Measurements from ENCODE around the gene DHX29.
"Not testable (repeated sequence)": the region's sequence is repeated elsewhere in the genome, so short reads cannot be mapped to it uniquely, and the experiment has no call there.

DHX29 gene, protein sequence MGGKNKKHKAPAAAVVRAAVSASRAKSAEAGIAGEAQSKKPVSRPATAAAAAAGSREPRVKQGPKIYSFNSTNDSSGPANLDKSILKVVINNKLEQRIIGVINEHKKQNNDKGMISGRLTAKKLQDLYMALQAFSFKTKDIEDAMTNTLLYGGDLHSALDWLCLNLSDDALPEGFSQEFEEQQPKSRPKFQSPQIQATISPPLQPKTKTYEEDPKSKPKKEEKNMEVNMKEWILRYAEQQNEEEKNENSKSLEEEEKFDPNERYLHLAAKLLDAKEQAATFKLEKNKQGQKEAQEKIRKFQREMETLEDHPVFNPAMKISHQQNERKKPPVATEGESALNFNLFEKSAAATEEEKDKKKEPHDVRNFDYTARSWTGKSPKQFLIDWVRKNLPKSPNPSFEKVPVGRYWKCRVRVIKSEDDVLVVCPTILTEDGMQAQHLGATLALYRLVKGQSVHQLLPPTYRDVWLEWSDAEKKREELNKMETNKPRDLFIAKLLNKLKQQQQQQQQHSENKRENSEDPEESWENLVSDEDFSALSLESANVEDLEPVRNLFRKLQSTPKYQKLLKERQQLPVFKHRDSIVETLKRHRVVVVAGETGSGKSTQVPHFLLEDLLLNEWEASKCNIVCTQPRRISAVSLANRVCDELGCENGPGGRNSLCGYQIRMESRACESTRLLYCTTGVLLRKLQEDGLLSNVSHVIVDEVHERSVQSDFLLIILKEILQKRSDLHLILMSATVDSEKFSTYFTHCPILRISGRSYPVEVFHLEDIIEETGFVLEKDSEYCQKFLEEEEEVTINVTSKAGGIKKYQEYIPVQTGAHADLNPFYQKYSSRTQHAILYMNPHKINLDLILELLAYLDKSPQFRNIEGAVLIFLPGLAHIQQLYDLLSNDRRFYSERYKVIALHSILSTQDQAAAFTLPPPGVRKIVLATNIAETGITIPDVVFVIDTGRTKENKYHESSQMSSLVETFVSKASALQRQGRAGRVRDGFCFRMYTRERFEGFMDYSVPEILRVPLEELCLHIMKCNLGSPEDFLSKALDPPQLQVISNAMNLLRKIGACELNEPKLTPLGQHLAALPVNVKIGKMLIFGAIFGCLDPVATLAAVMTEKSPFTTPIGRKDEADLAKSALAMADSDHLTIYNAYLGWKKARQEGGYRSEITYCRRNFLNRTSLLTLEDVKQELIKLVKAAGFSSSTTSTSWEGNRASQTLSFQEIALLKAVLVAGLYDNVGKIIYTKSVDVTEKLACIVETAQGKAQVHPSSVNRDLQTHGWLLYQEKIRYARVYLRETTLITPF (N-terminal part only)

DNA sequence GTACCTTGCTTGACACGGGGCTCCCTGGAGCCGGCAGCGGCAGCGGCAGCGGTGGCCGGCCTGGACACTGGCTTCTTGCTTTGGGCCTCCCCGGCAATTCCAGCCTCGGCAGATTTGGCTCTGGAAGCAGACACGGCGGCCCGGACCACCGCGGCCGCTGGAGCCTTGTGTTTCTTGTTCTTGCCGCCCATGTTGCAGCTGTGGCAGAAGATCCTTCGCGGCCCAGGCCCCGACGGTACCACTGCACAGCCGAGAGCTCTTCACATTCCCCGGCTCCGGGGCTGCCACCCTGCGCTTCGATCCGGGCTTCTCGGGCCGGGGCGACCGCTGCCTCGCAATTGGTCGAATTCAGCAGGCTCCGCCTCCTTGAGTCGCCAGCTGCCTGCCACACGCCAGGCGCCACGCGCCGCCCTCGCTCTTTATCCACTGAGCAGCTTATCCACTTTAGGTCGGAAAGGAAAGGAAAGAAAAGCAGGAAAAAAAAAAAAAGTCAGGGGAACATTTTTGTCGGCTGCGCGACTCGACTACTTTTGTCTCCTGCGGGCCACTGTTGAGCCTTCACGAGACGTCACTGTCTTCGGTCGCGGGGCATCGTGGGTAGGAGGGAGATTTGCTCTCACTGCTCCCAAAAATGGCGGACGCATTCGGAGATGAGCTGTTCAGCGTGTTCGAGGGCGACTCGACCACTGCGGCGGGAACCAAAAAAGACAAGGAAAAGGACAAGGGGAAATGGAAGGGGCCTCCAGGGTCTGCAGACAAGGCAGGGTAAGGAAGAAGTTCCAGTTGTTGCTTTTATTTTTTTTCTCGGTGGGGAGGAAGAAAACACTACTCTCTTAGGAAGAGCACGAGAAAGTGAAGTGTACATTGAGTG is at the start of gene DHX29, which contains the start of gene MTREX:
TSS of gene DHX29 (minus strand) at position 312 of the 871 bp plus-strand sequence. CDS start at position 191, 121 bp downstream.
TSS of gene MTREX (plus strand) at position 607 of the 871 bp plus-strand sequence. CDS start at position 632, 25 bp downstream.
- DNase-seq: peak; percentile 89 to 90

DNA sequence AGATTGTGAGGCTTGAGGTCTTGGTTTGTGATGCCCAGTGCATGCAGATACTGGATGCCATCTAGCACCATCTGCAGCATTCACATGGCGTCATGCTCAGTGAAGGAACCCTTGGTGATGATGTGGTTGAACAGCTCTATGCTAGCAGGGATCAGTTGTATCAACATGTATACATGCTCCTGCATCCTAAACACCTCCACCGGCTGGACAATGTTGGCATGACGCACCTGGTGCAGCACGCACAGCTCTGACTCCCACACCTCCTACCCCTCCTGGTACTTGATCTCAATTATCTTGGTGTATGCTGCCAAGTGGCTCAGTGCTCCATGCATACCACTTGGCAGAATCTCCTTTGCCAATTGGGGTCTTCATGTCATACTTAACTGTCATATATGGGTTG is 49.4 kb upstream of the DHX29 start:
- DNase-seq: no peak

GRCh38 chr5:55350754-55351153 is 43.3 kb upstream of the DHX29 start:
- DNase-seq: no peak

DNA sequence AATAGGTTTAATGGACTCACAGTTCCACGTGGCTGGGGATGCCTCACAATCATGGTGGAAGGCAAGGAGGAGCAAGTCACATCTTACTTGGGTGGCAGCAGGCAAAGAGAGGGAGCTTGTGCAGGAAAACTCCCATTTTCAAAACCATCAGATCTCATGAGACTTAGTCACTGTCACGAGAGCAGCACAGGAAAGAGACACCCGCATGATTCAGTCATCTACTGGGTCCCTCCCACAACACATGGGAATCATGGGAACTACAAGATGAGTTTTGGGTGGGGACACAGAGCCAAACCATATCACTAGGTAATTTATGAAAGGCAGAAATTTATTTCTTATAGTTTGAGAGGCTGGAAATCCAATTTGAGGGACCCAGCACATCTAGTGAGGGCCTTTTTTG is 40.3 kb upstream of the DHX29 start:
- DNase-seq: no peak

- DNase-seq: no peak
These were observed 37.8 kb upstream of the DHX29 start for GRCh38 chr5:55345327-55345726.

GRCh38 chr5:55344392-55344992 is 37.0 kb upstream of the DHX29 start:
- peak in 1 of 2 experiments; percentile 17 for DNase-seq

DNA sequence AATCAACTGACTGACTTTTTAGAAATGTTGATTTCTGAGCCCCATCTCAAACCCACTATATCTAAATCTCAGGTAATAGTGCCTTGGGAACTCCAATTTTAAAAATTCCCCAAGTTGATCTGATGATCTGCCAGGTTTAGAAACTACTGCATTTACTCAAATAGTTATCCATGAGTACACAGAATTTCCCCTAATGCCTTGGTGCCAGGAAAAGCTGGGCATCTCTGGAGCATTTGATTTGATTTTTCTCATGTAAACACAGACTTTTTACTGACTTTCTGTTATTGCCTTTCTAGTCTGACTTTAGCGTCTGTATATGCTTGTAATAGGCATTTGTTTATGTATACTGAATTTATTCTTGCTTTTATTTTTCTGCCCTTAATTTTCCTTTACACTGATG is 36.1 kb upstream of the DHX29 start:
- DNase-seq: no peak

DNA sequence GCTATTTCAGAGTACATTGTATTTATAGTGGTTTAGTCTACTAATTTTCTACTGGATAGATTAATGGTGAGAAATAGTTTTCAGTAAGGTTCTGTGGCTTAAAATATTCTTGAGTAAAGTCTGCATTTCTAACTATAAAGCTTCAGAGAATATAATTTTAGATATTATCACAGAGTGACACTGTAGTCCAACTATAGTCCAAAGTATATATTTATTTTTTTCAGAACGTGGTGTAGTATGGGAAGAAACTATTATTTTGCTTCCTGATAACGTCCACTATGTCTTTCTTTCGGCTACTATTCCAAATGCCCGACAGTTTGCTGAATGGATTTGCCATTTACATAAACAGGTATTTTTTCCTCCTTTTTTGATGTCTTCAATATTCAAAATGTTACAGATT is 35.6 kb upstream of the DHX29 start:
- DNase-seq: no peak

- DNase-seq: no peak
These were observed 31.3 kb upstream of the DHX29 start for GRCh38 chr5:55338810-55339243.

DNA sequence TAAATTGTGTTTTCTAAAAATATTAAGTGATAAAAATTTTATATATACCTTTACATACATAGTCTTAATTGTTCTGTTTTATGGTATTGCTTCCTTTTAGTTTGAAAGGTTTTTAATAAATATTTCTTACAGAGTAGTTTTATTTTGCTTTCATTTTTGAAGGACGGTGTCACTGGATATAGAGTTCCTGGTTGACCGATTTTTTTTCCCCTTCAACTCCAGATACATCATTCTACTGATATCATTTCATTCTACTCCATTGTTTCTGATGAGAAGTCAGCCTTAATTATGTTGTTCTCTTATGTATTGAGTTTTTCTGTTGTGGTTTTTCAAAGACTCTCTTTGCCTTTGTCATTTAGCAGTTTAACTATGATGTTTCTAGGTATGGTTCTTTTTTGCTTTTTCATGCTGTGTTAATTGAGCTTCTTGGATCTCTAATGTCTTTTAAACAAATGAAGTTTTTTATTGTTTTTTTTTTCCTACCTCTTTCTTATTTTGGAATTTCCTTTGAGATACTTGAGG is 30.7 kb upstream of the DHX29 start:
- no peak for DNase-seq

DNA sequence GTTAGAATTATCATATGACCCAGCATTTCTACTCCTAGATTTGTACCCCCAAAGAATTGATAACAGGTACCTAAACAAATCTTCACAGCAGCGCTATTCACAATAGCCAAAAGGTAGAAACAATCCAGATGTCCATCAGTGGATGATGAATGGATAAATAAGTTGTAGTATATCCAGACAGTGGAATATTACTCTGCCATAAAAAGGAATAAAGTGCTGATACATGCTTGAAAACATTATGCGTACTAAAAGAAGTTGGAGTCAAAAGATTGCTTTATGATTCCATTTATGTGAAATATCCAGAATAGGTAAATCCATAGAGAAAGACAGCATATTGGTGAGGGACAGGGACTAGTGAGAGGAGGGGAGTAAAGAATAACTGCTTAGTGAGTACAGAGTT is 26.3 kb upstream of the DHX29 start:
- no peak for DNase-seq

DNA sequence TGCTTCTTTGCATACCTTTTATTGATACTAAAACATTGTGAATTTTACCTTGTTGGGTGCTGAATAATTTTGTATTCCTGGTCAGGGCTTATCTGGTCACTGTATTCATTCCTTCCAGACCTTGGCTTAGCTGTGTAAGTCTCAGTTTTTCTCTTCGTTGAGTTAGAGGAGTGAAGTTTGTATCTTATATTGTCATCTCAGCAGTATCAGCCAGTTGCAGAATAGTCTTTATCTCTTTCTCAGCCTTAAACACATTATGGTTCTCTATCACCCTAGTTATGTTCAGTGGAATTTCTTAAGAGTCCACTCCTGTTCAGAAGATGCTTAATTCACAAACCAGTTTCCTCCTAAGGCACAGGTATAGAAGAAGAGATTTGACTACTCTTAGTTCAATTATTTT is 25.5 kb upstream of the DHX29 start:
- no peak for DNase-seq

GRCh38 chr5:55331321-55331720 is 23.8 kb upstream of the DHX29 start:
- DNase-seq: no peak

DNA sequence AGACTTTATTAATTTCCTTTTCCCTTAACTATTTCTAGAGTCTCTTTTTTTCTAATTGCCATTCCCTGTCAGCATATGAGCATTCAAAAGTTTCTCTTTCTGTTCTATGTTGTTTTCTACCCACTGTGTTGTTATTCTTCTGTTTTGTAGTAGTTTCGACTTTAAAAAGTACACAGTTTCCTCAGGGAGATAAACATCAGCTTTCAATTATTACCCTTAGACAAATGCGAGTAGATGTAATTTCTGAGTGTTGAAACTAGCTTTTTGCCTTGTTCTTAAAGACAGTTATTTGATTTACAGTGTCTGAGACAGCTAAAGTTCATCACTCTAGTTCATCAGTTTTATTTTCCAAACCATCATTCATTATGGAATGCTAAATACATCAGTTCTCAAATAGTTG is 19.8 kb upstream of the DHX29 start:
- no peak for DNase-seq

GRCh38 chr5:55325621-55326020 is 18.1 kb upstream of the DHX29 start:
- no peak for DNase-seq

DNA sequence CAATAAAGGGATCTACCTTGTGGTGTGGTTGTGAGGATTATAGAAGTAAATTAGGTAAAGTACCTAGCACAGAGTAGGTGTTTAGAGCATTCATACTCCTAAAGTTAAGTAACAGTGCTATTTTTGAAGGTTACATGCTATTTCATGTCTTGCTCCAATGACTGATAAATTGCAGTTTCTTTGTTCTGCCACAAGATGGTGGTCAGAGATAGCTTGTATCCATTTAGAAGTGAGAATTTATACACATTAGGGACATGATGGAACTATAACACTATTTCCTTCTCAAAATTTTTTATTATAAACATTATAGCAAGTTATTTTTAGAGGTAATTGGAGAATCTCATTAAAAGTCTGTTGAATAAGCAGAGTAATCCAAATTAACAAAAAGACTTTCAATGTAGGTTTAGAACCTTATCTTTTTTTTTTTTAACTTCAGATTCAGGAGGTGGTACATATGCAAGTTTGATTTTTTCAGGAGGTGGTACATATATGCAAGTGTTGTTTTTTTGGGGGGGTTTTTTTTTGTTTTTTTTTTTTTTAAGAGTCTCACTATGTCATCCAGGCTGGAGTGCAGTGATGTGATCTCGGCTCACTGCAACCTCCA is 17.4 kb upstream of the DHX29 start:
- DNase-seq: peak in 1 of 2 experiments; percentile 29

- DNase-seq: no peak
These were observed 16.5 kb upstream of the DHX29 start for GRCh38 chr5:55324006-55324405.

GRCh38 chr5:55320571-55320970 is 13.1 kb upstream of the DHX29 start:
- DNase-seq: no peak

DNA sequence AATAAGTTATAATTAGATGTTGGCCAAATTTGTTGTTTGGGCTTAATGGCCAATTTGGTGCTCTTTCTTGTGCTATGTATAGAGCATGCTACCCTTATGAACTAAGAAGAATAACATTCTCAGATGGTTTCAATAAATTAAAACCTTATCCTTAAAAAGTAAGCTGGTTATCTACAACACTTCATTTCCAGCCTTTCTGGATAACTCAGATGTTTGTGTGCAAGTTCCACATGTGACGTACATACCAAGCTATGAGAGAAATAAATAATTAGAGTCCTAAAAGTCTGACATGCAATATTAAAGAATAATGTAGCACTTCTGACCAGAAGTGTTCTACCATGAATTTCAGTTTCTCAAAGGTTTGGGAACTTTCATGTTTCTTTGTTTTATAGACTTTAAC is 12.0 kb upstream of the DHX29 start:
- no peak for DNase-seq

GRCh38 chr5:55318237-55318636 is 10.7 kb upstream of the DHX29 start:
- DNase-seq: not testable (repeated sequence)

DNA sequence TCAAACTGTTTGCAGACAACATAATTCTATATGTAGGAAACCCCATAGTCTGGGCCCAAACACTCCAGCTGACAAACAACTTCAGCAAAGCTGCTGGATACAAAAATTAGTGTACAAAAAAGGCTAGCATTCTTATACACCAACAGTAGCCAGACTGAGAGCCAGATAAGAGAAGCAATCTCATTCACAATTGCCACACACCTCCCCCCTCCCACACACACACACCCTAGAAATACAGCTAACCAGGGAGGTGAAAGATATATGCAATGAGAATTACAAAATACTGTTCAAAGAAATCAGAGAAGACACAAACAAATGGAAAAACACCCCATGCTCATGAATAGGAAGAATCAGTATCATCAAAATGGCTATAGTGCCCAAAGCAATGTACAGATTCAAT is 9.3 kb upstream of the DHX29 start:
- no peak for DNase-seq
